Raji (cell line): Measurements from ENCODE around the gene FAM186B.

Experiments
- POLR2A ChIP-seq: IDR thresholded peaks from 2 replicates; pipeline ENCODE4 v1.6.1; 2011; ENCODE audit warnings: low read depth, low read length, control low read depth; ENCODE audit not compliant: insufficient read depth

FAM186B gene

DNA sequence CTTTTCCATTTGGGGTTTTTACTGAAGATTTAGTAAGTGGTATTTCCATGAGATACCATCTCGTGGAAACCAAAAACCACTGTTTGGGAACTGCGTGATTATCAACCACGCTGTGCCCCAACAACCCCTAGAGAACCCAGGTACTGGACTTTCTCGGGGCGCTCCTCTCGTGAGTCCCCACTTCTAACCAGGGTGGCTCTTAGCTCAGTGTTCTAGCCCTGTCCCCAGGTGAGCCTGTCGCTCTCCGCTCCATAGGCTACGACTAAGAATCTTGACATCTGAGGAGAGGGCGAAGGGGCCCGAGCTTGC is 38.2 kb downstream of the FAM186B start:
- TF ChIP-seq POLR2A = no peak

DNA sequence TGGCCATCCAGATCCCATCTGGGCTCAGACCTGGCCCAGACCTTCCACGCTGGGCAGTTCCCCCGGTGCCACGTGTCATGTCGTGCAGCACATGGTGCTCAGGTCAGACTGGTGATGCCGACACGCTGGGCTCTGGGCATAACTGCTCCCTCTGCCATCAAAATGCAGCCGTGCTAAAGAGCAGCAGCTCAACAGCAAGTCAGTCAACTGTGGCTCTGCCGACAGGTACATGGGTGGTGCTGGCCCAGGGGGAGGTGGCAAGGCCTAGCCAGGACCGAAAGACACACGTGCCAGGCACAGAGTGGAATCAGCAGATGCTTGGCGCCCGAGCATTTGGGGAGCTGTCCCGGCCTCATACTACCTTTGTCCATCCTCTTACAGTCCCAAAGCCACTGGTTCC is 39.1 kb downstream of the FAM186B start:
- no peak for TF ChIP-seq POLR2A

DNA sequence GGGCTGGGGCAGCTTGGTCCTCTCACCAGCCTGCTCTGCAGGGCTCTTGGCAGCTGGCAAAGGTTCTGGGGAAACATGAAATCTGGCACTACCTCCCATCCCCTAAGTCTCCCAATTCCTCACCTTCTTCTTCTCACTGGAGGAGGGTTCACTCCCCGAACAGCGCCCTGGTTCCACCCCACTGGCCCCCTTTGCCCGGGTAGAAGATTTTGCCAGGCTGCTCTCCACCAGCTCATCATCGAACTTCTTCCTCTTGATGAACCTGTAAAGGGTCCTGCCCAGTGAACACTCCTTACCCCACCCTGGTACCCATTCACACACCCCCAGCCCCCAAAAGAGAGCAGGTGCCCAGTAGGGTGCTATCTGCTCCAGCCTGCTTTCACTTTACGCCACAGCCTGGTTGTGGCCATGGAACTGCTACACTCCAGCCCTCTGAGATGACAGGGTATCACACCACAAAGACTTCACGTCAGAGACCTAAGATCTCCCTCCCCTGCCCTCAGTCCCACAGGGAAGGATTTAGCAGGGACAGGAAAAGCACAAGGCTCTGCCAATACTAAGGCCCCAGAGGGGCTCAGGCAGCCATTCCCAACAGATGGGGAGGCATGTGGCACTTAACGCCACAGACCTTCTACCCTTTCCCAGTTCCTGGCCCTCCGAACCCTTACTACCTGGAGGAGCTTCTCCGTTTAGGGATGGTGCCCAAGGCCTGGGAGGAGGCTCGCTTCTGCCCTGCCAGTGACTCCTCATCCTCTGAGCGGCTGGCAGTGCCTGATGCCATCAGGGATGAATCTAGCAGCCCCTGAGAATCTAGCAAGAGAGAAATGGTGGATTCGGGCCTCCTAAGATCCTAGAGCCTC is 39.8 kb downstream of the FAM186B start:
- TF ChIP-seq POLR2A = no peak

DNA sequence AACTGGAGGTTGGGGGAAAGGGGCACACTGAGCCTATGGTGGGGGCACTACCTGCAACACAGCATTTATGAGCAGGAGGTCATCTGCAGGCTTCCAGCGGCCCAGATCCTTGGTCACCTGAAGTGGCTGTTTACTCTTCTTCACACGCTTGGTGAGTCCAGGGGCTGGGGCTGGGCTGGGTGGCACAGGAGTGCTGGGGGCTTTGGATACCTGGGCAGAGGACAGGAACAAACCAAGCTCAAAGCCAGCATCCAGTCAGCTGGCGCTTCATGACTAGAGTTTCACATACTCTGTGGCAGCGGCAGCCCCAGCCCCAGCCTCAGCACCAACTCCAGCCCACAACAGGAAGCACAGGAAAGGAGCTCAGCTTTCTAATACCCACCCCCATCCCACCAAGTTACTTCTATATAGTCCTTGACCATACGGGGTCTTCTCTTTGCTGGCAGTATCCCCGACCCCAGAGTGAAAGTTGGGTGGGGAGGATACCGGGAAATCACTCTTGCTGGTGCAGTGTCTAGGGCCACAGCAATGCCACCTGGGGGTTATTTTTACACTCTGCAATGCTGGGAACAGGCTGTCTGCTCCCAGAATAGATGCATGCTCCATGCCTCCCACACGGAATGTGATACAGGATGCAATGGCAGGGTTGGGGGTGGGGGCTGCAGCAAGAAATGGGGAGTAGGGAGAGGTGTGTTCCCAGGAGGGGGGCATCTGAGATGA is 40.6 kb downstream of the FAM186B start:
- TF ChIP-seq POLR2A = no peak

DNA sequence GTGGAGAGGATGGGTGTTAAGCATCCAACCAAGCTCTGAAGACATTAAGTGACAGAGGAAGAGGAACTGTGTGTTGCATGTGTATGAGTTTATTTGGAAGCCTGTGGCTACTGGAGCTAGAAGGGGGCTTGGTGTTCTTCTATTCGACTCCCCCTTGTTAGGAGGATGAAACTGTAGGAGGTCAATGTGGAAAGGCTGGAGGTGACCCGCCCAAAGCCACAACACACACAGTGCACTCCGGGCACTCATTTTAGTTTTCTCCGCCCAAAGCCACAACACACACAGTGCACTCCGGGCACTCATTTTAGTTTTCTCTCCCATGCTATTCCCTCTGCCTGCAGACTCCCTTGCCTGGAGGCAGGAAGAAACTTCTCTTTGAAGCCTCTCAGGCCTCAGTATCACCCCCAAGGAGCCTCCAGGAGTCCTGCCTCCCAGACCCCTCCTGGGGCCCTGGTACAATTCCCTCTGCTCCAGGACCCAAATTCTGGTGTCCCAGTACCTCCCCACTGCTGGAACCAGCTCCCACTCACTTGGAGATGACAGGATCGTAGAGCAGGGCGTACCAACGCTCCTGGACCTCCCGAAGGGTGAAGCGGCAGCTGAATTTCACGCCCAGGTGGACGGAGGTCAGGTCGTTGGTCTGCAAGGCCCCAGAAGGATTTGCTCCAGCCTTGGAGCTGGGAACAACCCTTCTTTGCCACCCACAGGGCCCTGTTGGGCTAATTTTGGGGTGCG is 41.3 kb downstream of the FAM186B start:
- no peak for TF ChIP-seq POLR2A

DNA sequence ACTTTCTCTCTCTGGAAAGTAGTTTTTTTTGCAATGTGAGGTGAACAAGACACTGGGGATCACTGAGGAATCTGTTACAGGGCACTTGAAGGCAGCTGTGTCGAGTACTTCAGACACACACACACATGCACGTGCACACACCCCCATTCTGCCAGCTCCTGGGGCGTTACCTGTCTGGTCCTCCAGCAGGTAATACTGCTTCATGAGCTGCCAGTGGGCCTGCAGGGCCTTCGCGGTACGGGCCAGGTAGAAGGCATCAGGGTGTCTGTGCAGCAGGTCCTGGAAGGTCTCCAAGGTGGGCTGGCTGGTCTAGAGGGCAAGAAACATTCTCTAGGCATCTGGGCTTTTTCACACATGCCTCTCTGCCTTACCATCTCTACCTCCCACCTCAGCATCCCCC is 42.6 kb downstream of the FAM186B start:
- no peak for TF ChIP-seq POLR2A

DNA sequence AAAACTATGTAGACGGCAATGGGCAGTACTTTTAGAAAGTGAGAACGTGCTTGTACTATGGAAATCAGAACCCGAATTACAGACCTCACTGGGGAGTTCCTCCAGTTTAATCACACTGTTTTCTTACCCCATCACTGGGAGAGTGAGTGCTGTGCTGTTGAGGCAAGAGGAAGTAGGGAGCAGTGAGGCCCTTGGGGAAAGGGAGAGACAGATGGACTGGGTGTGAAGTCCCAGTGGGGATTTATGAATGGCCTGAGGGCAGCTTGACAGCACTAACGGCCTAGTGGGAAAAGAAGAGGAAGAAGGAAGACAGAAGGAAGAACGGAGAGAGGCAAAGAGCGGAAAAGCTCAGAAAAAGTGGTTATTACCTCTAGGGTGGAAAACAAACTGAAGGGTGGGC is 43.2 kb downstream of the FAM186B start:
- TF ChIP-seq POLR2A = no peak

DNA sequence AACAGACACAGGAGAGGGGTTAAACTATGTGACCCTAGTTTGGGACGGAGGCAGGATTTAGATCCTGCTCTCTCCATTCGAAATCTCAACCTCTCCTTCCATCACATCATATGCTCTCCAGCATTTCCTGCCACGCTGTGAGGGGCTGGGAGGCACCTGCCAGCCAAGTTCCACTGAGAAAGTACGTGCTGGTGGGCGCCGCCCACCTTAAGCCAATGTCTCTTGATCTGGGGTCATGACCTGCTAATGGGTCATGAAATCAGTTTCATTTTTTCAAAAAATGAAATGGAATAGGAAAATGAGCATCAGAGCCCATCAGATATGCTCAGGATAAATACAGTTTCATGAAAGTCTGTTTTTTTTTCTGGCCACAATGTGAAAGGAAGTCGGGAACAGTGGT is 44.7 kb downstream of the FAM186B start:
- TF ChIP-seq POLR2A = no peak

DNA sequence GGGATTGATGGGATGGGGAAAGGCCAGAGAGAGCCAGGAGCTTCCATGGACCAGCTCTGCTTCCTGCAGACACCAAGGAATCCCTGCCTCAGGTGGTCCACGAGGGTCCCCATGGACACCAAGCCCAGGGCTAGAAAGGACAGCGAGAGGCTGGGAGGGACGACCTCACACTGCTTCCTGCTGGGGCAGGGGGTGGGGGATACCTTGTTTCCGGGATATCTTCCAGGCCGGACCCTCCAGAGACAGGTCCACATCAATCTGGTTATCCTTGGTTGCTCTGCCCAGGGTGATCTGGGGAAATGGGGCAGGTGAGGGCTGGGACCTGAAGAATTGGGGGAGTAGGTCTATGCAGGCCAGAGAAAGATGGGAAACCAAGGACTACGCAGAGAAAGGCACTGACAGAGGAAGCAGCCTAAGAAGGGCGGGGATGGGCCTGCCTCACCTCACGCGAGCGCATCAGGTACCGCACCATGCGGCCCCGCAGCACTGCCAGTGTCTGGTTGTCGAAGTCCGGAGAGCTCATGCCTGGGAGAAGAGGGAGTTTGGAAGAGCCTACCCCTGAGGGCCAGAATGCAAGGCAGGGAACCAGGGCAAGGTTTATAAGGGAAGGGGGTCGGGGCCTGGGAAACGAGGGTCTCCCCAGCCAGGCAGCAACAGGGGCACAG is 46.3 kb downstream of the FAM186B start:
- no peak for TF ChIP-seq POLR2A

DNA sequence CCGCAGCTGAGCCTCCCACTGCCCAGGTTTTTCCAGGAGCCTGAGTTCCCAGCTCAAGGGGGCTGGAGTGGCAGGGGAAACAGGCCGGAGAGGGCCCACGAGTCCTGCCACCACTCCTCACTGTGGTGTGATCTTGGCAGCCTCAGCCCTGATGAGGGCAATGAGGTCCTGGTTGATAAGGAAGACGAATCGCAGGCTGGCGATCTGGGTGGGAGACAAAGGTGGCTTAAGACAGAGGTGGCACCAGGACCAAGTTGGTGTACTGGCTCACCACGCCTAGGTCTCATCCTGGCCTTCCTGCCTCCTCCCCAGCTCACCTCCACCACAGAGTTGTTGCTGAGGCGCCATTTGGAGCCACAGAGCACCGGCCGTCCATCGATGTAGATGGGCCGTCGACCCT is 46.9 kb downstream of the FAM186B start:
- no peak for TF ChIP-seq POLR2A

DNA sequence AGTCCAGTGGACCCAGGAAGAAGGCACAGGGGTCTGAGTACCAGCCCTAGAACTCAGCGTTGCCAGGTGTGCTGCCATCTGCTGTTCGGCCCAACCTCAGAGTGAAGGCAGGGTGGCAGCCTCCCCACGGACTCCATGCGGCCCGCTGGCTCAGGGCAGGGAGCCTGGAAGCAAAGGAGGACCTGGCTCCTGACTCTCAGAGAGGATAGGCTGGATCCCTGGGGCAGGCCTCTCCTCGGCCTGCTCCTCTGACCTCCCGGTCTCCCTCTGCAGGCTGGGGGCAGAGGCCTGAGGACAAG is 47.6 kb downstream of the FAM186B start:
- no peak for TF ChIP-seq POLR2A

DNA sequence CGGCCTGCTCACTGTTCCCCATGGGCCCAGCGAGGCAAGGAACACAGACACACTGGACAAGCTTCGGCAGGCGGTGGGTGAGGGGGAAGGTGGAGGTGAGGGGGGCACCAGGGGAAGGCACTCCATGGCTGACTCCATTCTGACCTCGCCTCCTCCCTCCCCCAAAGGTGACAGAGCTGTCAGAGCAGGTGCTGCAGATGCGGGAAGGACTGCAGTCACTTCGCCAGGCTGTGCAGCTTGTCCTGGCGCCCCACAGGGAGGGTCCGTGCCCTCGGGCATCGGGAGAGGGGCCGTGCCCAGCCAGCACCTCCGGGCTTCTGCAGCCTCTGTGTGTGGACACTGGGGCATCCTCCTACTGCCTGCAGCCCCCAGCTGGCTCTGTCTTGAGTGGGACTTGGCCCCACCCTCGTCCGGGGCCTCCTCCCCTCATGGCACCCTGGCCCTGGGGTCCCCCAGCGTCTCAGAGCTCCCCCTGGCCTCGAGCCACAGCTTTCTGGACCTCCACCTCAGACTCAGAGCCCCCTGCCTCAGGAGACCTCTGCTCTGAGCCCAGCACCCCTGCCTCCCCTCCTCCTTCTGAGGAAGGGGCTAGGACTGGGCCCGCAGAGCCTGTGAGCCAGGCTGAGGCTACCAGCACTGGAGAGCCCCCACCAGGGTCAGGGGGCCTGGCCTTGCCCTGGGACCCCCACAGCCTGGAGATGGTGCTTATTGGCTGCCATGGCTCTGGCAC is 48.1 kb downstream of the FAM186B start:
- TF ChIP-seq POLR2A = no peak

DNA sequence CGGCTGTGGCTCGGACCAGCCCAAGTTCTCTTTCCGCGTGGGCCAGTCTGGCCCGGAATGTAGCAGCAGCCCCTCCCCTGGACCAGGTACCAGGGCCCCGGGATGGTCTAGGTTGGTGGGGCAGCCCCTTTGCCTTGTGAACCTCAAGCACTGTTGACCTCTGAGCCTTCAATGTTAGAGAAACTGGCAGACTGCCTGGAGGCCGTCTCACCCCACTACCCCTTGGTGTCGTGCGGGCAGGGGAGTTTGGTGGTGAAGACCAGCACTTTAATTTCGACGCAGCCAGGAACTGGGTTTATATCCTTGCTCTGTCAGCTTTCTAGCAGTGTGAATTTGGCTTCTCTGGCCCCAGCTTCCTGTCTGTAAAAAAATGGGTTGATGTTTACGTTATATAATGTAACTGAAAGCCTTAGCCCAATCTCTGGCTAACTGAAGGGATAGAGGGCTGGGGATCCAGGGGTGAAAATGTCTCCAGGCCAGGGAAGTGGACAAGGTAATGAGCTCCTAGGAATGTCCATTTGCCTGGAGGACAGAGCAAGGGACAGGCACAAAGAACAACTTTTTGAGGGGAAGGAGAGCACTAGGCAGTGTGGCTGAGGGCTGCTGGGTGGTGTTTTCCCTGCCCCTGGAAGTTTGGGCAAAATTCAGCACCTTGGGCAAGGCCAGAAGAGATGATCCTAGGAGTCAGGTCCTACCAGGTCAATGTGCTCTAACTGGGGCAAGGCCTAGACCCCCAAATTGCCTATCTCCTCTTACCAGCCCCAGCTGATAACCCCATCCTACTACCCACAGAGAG is 48.9 kb downstream of the FAM186B start:
- no peak for TF ChIP-seq POLR2A

DNA sequence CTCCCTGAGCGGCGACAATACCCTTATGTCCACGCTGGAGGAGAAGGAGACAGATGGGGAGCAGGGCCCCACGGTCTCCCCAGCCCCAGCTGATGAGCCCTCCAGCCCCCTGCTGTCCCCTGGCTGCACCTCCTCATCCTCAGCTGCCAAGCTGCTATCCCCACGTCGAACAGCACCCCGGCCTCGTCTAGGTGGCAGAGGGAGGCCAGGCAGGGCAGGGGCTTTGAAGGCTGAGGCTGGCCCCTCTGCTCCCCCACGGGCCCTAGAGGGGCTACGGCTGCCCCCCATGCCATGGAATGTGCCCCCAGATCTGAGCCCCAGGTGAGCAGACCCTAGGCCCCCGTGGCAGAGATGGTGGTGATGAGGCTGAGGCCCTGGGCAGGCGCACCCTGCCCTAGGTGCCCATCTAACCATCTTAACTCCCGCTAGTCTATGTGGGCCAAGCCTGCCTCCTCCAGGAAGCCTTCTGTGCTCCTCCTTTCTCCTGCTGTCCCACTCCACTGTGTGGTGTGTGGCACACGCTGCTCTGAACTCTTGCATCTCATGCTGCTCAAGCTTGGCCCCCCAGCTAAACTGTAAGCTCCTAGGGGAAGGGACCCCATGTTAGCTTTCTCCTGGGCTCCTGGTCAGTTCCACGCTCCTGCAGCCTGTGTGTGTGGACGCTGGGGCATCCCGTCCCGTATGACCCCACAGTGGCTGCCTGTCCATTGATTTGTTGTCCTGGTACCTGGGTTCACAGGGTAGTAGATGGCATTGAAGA is 49.6 kb downstream of the FAM186B start:
- no peak for TF ChIP-seq POLR2A

DNA sequence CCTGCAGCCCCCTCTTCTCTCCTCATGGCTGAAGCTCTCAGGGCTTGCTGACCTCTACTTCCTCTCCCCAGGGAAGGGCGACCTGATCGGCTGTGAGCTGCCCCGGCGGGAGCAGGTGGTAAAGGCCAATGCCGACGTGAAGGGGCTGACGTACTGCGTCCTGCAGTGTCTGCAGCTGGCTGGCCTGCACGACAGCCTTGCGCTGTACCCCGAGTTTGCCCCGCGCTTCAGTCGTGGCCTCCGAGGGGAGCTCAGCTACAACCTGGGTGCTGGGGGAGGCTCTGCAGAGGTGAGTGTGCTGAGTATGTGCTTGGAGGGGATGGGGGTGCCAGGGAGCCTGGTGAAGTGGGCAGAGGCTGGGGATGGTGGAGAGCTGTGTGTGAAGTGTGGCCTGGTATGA is 51.2 kb downstream of the FAM186B start:
- TF ChIP-seq POLR2A = no peak
